ENCODE data around the gene LPAR1. TPM values are rescaled to one million over a fixed set of nuclear protein-coding genes. Genes with fewer than 3 reads are reported as not detected.

LPAR1 gene
- total RNA-seq, 1 donor from 2014 or later, result 36.0 TPM

GRCh38 chr9:110939047-110939446 is 99.2 kb downstream of the LPAR1 start:
- TF ChIP-seq EZH2 (IDR thresholded peaks at IDR 0.05) (no peak), CTCF (IDR thresholded peaks at IDR 0.05) (no peak), EZH2phosphoT487 (IDR thresholded peaks at IDR 0.05) (no peak)
- Histone ChIP-seq H3K4me3 (no peak overlapping the region), H3K4me2 (no peak overlapping the region), H3K27me3 (no peaks in the 10 kb centered on the region), H3K9ac (no peak overlapping the region), H2AFZ (replicated peaks) (no peak overlapping the region), H3K79me2 (ENCODE audit: low read depth) (peaks cover 13% of the 10 kb centered on the region), H3K9me3 (ENCODE audit: low read depth) (no peaks in the 10 kb centered on the region), H3K27ac (no peak overlapping the region), H3K4me1 (no peaks in the 10 kb centered on the region), H4K20me1 (ENCODE audit: low read depth) (no peaks in the 10 kb centered on the region), H3F3A (ENCODE audit: low read depth) (no peaks in the 10 kb centered on the region), H3K36me3 (no peaks in the 10 kb centered on the region)
- no peak overlapping the region for H3K4me3 Mint-ChIP-seq
- H3K4me1 Mint-ChIP-seq, result no peaks in the 10 kb centered on the region
- H3K9me3 Mint-ChIP-seq, result no peaks in the 10 kb centered on the region
- H3K27me3 Mint-ChIP-seq (ENCODE audit: insufficient read depth, low read depth), result no peaks in the 10 kb centered on the region
- H3K27ac Mint-ChIP-seq, result no peak overlapping the region
- DNase-seq (ENCODE audit: low spot score), result no peak
- peaks cover 15% of the 10 kb centered on the region for H3K36me3 Mint-ChIP-seq

- peaks cover 13% of the 10 kb centered on the region for H3K79me2 ChIP-seq (ENCODE audit: low read depth)
- H4K20me1 ChIP-seq (ENCODE audit: low read depth), result no peaks in the 10 kb centered on the region
- no peak overlapping the region for H3K27ac ChIP-seq
- H3K9me3 ChIP-seq (ENCODE audit: low read depth), result no peaks in the 10 kb centered on the region
- no peak overlapping the region for H3K4me3 Mint-ChIP-seq
- H3K4me2 ChIP-seq, result no peak overlapping the region
- no peaks in the 10 kb centered on the region for H3K4me1 Mint-ChIP-seq
- no peak overlapping the region for H3K9ac ChIP-seq
- no peaks in the 10 kb centered on the region for H3K36me3 ChIP-seq
- no peak overlapping the region for H3K27ac Mint-ChIP-seq
- TF ChIP-seq EZH2phosphoT487 (IDR thresholded peaks at IDR 0.05), result no peak
- no peak for TF ChIP-seq EZH2 (IDR thresholded peaks at IDR 0.05)
- TF ChIP-seq CTCF (IDR thresholded peaks at IDR 0.05), result no peak
- no peak for DNase-seq (ENCODE audit: low spot score)
- peaks cover 15% of the 10 kb centered on the region for H3K36me3 Mint-ChIP-seq
- H3K4me3 ChIP-seq, result no peak overlapping the region
- H3K27me3 ChIP-seq, result no peaks in the 10 kb centered on the region
- H3K4me1 ChIP-seq, result no peaks in the 10 kb centered on the region
- H3K9me3 Mint-ChIP-seq, result no peaks in the 10 kb centered on the region
- H3K27me3 Mint-ChIP-seq (ENCODE audit: insufficient read depth, low read depth), result no peaks in the 10 kb centered on the region
- no peaks in the 10 kb centered on the region for H3F3A ChIP-seq (ENCODE audit: low read depth)
- H2AFZ ChIP-seq (replicated peaks), result no peak overlapping the region
These were observed 100.0 kb downstream of the LPAR1 start for GRCh38 chr9:110938242-110938641.

GRCh38 chr9:110936719-110937452 is 101.4 kb downstream of the LPAR1 start:
- Histone ChIP-seq H2AFZ (replicated peaks) (no peak overlapping the region), H3K4me1 (no peaks in the 10 kb centered on the region), H3K27ac (no peak overlapping the region), H3K4me3 (no peak overlapping the region), H3K4me2 (no peak overlapping the region), H3K9ac (no peak overlapping the region), H3K27me3 (no peaks in the 10 kb centered on the region), H3K79me2 (ENCODE audit: low read depth) (peaks cover 13% of the 10 kb centered on the region), H3K36me3 (no peaks in the 10 kb centered on the region), H3F3A (ENCODE audit: low read depth) (no peaks in the 10 kb centered on the region), H4K20me1 (ENCODE audit: low read depth) (no peaks in the 10 kb centered on the region), H3K9me3 (ENCODE audit: low read depth) (no peaks in the 10 kb centered on the region)
- Mint-ChIP-seq H3K36me3 (peaks cover 15% of the 10 kb centered on the region), H3K4me3 (no peak overlapping the region), H3K4me1 (no peaks in the 10 kb centered on the region), H3K27me3 (ENCODE audit: insufficient read depth, low read depth) (no peaks in the 10 kb centered on the region), H3K27ac (no peak overlapping the region), H3K9me3 (no peaks in the 10 kb centered on the region)
- DNase-seq (ENCODE audit: low spot score), result no peak
- TF ChIP-seq CTCF (IDR thresholded peaks at IDR 0.05), result no peak
- TF ChIP-seq EZH2 (IDR thresholded peaks at IDR 0.05), result no peak
- no peak for TF ChIP-seq EZH2phosphoT487 (IDR thresholded peaks at IDR 0.05)
